IPS-15b (cell line): ENCODE measurements around the gene MACF1.

Source experiments
- H3K27me3 ChIP-seq: one replicate; pipeline ENCODE4 v1.6.1; 2013; ENCODE audit warnings: low read length; ENCODE audit not compliant: control insufficient read depth, insufficient read depth
- H3K36me3 ChIP-seq: one replicate; pipeline ENCODE4 v1.6.1; 2013; ENCODE audit warnings: low read length; ENCODE audit not compliant: control insufficient read depth, insufficient read depth
- H3K4me1 ChIP-seq: one replicate; pipeline ENCODE4 v1.6.1; 2013; ENCODE audit warnings: mild to moderate bottlenecking, low read length; ENCODE audit not compliant: control insufficient read depth, insufficient read depth
- H3K4me3 ChIP-seq: one replicate; pipeline ENCODE4 v1.5.1; 2013; ENCODE audit warnings: low read depth, low read length
- H3K9ac ChIP-seq: one replicate; pipeline ENCODE4 v1.6.1; 2013; ENCODE audit warnings: low read depth, mild to moderate bottlenecking, low read length
- H3K9me3 ChIP-seq: one replicate; pipeline ENCODE4 v1.6.1; 2013; ENCODE audit warnings: mild to moderate bottlenecking, low read length; ENCODE audit not compliant: control insufficient read depth, insufficient read depth

MACF1 gene

DNA sequence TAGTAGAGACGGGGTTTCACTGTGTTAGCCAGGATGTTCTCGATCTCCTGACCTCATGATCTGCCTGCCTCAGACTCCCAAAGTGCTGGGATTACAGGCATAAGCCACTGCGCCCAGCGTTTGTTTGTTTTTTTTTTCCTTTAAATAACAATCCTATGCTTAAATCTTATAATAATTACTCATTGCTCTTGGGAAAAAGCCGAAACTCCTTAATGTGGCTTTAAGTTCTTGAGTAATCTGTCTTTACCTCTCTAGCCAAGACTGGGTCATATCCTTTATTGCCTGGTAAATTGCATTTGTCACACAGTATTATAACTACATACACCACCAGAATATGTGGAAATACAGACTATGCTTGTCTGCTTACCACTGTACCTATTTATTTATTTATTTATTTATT is 97.1 kb downstream of the MACF1 start:
- Histone ChIP-seq H3K36me3 (peaks cover 6% of the 10 kb centered on the region), H3K27me3 (no peaks in the 10 kb centered on the region), H3K9ac (no peak overlapping the region), H3K4me3 (no peak overlapping the region), H3K4me1 (no peaks in the 10 kb centered on the region), H3K9me3 (no peaks in the 10 kb centered on the region)

DNA sequence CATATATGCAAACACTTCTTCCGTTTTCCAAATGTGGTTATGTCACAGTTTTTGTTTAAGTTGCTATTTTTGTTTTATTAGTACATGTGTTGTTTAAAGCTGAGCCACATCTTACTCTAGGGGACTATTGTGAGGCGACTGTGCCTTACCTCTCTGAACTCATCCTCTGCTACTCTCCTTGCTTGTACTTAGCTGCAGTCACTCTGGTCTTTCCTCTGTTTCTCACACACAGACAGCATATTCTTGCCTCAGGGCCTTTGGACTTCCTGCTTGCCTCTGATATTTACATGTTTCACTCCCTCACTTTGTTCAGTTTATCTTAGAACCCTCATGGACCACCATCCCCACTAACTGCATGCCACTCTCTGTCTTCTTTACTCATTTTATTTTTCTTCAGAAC is 101.1 kb downstream of the MACF1 start:
- no peaks in the 10 kb centered on the region for H3K27me3 ChIP-seq
- peaks cover 5% of the 10 kb centered on the region for H3K36me3 ChIP-seq
- H3K9ac ChIP-seq, result no peak overlapping the region
- H3K4me1 ChIP-seq, result no peaks in the 10 kb centered on the region
- no peak overlapping the region for H3K4me3 ChIP-seq
- H3K9me3 ChIP-seq, result no peaks in the 10 kb centered on the region

- Histone ChIP-seq H3K36me3 (peaks cover 5% of the 10 kb centered on the region), H3K9ac (no peak overlapping the region), H3K4me1 (no peaks in the 10 kb centered on the region), H3K9me3 (no peaks in the 10 kb centered on the region), H3K4me3 (no peak overlapping the region), H3K27me3 (no peaks in the 10 kb centered on the region)
Measured at GRCh38 chr1:39310015-39310414, 105.5 kb downstream of the MACF1 start.

DNA sequence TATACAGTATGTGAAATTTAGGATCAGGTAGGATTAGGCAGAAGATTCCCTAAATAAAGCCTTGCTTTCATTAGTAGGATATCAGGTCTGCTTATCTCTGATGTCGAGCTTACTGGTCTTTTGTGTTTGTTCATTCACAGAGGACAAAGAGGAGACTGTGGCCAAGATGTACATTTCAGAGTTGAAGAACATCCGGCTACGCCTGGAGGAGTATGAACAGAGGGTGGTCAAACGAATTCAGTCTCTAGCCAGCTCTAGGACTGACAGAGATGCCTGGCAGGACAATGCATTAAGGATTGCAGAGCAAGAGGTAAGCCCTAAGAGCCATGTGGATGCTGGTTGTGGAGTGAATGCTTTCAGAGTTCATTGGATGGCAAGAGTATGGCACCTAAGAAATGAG is 106.2 kb downstream of the MACF1 start:
- Histone ChIP-seq H3K9ac (no peak overlapping the region), H3K36me3 (peaks cover 5% of the 10 kb centered on the region), H3K9me3 (no peaks in the 10 kb centered on the region), H3K4me1 (no peaks in the 10 kb centered on the region), H3K4me3 (no peak overlapping the region), H3K27me3 (no peaks in the 10 kb centered on the region)

GRCh38 chr1:39317111-39317510 is 112.6 kb downstream of the MACF1 start:
- Histone ChIP-seq H3K36me3 (peaks cover 23% of the 10 kb centered on the region), H3K4me3 (no peak overlapping the region), H3K27me3 (no peaks in the 10 kb centered on the region), H3K9me3 (no peaks in the 10 kb centered on the region), H3K9ac (no peak overlapping the region), H3K4me1 (no peaks in the 10 kb centered on the region)

GRCh38 chr1:39317910-39318633 is 113.6 kb downstream of the MACF1 start:
- no peaks in the 10 kb centered on the region for H3K9me3 ChIP-seq
- H3K36me3 ChIP-seq, result peaks cover 32% of the 10 kb centered on the region
- H3K27me3 ChIP-seq, result no peaks in the 10 kb centered on the region
- no peak overlapping the region for H3K9ac ChIP-seq
- H3K4me3 ChIP-seq, result no peak overlapping the region
- no peaks in the 10 kb centered on the region for H3K4me1 ChIP-seq

DNA sequence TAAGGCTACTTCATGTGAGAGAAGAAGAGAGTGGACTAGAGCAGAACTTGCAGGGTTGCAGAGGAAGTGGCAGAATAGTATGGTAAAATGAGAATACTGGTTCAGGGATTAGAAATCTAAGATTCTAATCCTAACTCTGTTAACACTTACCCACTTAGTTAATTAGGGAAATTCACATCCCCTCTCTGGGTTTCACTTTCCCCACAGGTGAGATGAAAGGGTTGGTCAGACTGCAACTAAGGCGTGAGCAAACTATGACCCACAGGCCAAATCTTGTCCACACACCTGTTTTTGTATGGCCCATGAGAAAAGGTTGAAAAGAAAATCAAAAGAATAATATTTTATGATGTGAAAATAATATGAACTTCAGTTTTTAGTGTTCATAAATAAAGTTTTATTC is 117.5 kb downstream of the MACF1 start:
- Histone ChIP-seq H3K9me3 (no peaks in the 10 kb centered on the region), H3K4me1 (no peaks in the 10 kb centered on the region), H3K36me3 (peaks cover 42% of the 10 kb centered on the region), H3K27me3 (no peaks in the 10 kb centered on the region), H3K9ac (no peak overlapping the region), H3K4me3 (no peak overlapping the region)

DNA sequence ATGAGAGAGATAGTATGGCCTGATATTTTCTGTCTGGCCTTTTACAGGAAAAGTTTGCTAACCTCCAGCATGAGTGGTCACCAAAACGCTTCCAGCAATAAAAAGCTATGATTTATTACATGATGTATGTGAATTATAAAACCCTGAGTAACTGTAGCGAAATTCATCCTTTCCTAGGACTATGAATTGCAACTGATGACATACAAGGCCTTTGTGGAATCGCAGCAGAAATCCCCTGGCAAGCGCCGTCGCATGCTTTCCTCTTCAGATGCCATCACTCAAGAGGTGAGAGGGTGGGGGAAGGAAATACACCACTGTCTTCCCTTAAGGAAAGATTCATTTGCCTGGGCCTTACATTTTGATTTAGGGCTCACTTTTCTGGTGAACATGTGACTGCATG is 117.9 kb downstream of the MACF1 start:
- H3K9me3 ChIP-seq, result no peaks in the 10 kb centered on the region
- peaks cover 42% of the 10 kb centered on the region for H3K36me3 ChIP-seq
- H3K27me3 ChIP-seq, result no peaks in the 10 kb centered on the region
- H3K4me1 ChIP-seq, result no peaks in the 10 kb centered on the region
- H3K4me3 ChIP-seq, result no peak overlapping the region
- H3K9ac ChIP-seq, result no peak overlapping the region

- peaks cover 25% of the 10 kb centered on the region for H3K36me3 ChIP-seq
- no peak overlapping the region for H3K4me3 ChIP-seq
- no peaks in the 10 kb centered on the region for H3K27me3 ChIP-seq
- H3K9ac ChIP-seq, result no peak overlapping the region
- no peaks in the 10 kb centered on the region for H3K4me1 ChIP-seq
- no peaks in the 10 kb centered on the region for H3K9me3 ChIP-seq
Measured at GRCh38 chr1:39324888-39325287, 120.4 kb downstream of the MACF1 start.

- peaks cover 30% of the 10 kb centered on the region for H3K36me3 ChIP-seq
- no peaks in the 10 kb centered on the region for H3K4me1 ChIP-seq
- no peaks in the 10 kb centered on the region for H3K9me3 ChIP-seq
- H3K27me3 ChIP-seq, result no peaks in the 10 kb centered on the region
- no peak overlapping the region for H3K4me3 ChIP-seq
- H3K9ac ChIP-seq, result no peak overlapping the region
Measured at GRCh38 chr1:39326836-39327235, 122.3 kb downstream of the MACF1 start.

- Histone ChIP-seq H3K9ac (no peak overlapping the region), H3K36me3 (peaks cover 25% of the 10 kb centered on the region), H3K9me3 (no peaks in the 10 kb centered on the region), H3K4me1 (no peaks in the 10 kb centered on the region), H3K4me3 (no peak overlapping the region), H3K27me3 (no peaks in the 10 kb centered on the region)
Measured at GRCh38 chr1:39328095-39328494, 123.6 kb downstream of the MACF1 start.

DNA sequence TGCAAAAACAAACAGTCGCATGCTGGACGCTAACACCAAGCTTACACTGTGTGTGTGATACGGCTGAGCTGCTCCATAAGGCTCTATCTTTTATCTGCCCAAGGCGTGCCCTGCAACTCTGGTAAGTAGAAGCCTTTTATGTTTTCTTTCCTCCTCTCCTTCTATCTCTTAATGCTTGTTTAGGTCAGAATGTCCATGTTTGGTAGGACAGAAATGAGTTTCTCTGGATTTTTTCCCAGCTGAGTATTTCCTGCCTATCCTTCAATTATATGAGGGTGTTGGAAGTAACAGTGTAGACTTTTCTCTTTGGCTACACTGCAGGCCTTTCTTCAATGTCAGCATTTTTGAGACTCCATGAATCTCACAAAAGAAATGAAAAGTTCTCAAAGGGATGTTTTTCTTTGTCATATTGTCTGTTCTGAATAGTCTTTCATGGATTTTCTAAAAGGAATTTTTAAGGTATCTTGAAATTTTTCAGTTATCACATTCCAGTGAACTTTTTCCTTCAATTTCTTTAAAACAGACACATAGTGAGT is 124.2 kb downstream of the MACF1 start:
- no peaks in the 10 kb centered on the region for H3K9me3 ChIP-seq
- H3K4me1 ChIP-seq, result no peaks in the 10 kb centered on the region
- no peaks in the 10 kb centered on the region for H3K27me3 ChIP-seq
- no peak overlapping the region for H3K4me3 ChIP-seq
- H3K36me3 ChIP-seq, result peaks cover 25% of the 10 kb centered on the region
- H3K9ac ChIP-seq, result no peak overlapping the region
